ENCODE data around the gene DDX25. TPM values are rescaled to one million over a fixed set of nuclear protein-coding genes. Genes with fewer than 3 reads are reported as not detected.

DDX25 gene
- total and polyA plus RNA-seq, 2 donors: 0.80 to 1.1 TPM

- Histone ChIP-seq H3K9me3 (ENCODE audit: control insufficient read depth in 2 of 2, insufficient read depth in 1 of 2, low read length in 1 of 2) (no peaks in the 10 kb centered on the region), H3K4me3 (ENCODE audit: low read length in 2 of 2) (no peak overlapping the region), H3K4me1 (ENCODE audit: control insufficient read depth in 2 of 2, insufficient read depth in 2 of 2, low read length in 2 of 2) (no peaks in the 10 kb centered on the region), H3K36me3 (ENCODE audit: control insufficient read depth in 2 of 2, insufficient read depth in 2 of 2, low read length in 1 of 2) (no peaks in the 10 kb centered on the region), H3K27ac (ENCODE audit: low read depth in 1 of 2, low read length in 1 of 2) (no peak overlapping the region), H3K27me3 (ENCODE audit: control insufficient read depth in 2 of 2, insufficient read depth in 1 of 2, low read length in 1 of 2) (peaks cover 0 to 7% of the 10 kb centered on the region in 2 donors)
- no peak for DNase-seq (ENCODE audit: low read depth in 6 of 9, low spot score in 9 of 9)
- WGBS: 95% methylated on average over 9 of the region's 9 CpGs
These were observed 16.7 kb downstream of the DDX25 start for GRCh38 chr11:125921042-125921441.

- Histone ChIP-seq H3K4me3 (ENCODE audit: low read length in 2 of 2) (no peak overlapping the region), H3K9me3 (ENCODE audit: control insufficient read depth in 2 of 2, insufficient read depth in 1 of 2, low read length in 1 of 2) (no peaks in the 10 kb centered on the region), H3K36me3 (ENCODE audit: control insufficient read depth in 2 of 2, insufficient read depth in 2 of 2, low read length in 1 of 2) (no peaks in the 10 kb centered on the region), H3K27ac (ENCODE audit: low read depth in 1 of 2, low read length in 1 of 2) (no peak overlapping the region), H3K4me1 (ENCODE audit: control insufficient read depth in 2 of 2, insufficient read depth in 2 of 2, low read length in 2 of 2) (no peaks in the 10 kb centered on the region), H3K27me3 (ENCODE audit: control insufficient read depth in 2 of 2, insufficient read depth in 1 of 2, low read length in 1 of 2) (peaks cover 0 to 7% of the 10 kb centered on the region in 2 donors)
- 88% methylated on average over 3 of the region's 3 CpGs for WGBS
- no peak for DNase-seq (ENCODE audit: low read depth in 6 of 9, low spot score in 9 of 9)
These were observed 17.8 kb downstream of the DDX25 start for GRCh38 chr11:125922156-125922555.

- no peaks in the 10 kb centered on the region for H3K4me1 ChIP-seq (ENCODE audit: control insufficient read depth in 2 of 2, insufficient read depth in 2 of 2, low read length in 2 of 2)
- no peak overlapping the region for H3K27ac ChIP-seq (ENCODE audit: low read depth in 1 of 2, low read length in 1 of 2)
- peak in 8 of 9 donors; percentile 43 to 81 (median 59) for DNase-seq (ENCODE audit: low read depth in 6 of 9, low spot score in 9 of 9)
- H3K4me3 ChIP-seq (ENCODE audit: low read length in 2 of 2): no peak overlapping the region
- H3K27me3 ChIP-seq (ENCODE audit: control insufficient read depth in 2 of 2, insufficient read depth in 1 of 2, low read length in 1 of 2): peaks cover 0 to 5% of the 10 kb centered on the region in 2 donors
- no peaks in the 10 kb centered on the region for H3K9me3 ChIP-seq (ENCODE audit: control insufficient read depth in 2 of 2, insufficient read depth in 1 of 2, low read length in 1 of 2)
- WGBS: 13% methylated on average over 8 of the region's 8 CpGs
- H3K36me3 ChIP-seq (ENCODE audit: control insufficient read depth in 2 of 2, insufficient read depth in 2 of 2, low read length in 1 of 2): no peaks in the 10 kb centered on the region
These were observed 18.8 kb downstream of the DDX25 start for GRCh38 chr11:125923012-125923579.

GRCh38 chr11:125923633-125924032 is 19.3 kb downstream of the DDX25 start:
- Histone ChIP-seq H3K36me3 (ENCODE audit: control insufficient read depth in 2 of 2, insufficient read depth in 2 of 2, low read length in 1 of 2) (no peaks in the 10 kb centered on the region), H3K4me3 (ENCODE audit: low read length in 2 of 2) (no peak overlapping the region), H3K9me3 (ENCODE audit: control insufficient read depth in 2 of 2, insufficient read depth in 1 of 2, low read length in 1 of 2) (no peaks in the 10 kb centered on the region), H3K4me1 (ENCODE audit: control insufficient read depth in 2 of 2, insufficient read depth in 2 of 2, low read length in 2 of 2) (no peaks in the 10 kb centered on the region), H3K27me3 (ENCODE audit: control insufficient read depth in 2 of 2, insufficient read depth in 1 of 2, low read length in 1 of 2) (peaks cover 0 to 3% of the 10 kb centered on the region in 2 donors), H3K27ac (ENCODE audit: low read depth in 1 of 2, low read length in 1 of 2) (no peak overlapping the region)
- no peak for DNase-seq (ENCODE audit: low read depth in 6 of 9, low spot score in 9 of 9)
- 96% methylated on average over 8 of the region's 8 CpGs for WGBS

- H3K27ac ChIP-seq (ENCODE audit: low read depth in 1 of 2, low read length in 1 of 2): no peak overlapping the region
- H3K4me3 ChIP-seq (ENCODE audit: low read length in 2 of 2): no peak overlapping the region
- H3K4me1 ChIP-seq (ENCODE audit: control insufficient read depth in 2 of 2, insufficient read depth in 2 of 2, low read length in 2 of 2): no peaks in the 10 kb centered on the region
- no peak for DNase-seq (ENCODE audit: low read depth in 6 of 9, low spot score in 9 of 9)
- WGBS: 88% methylated on average over 9 of the region's 9 CpGs
- no peaks in the 10 kb centered on the region for H3K36me3 ChIP-seq (ENCODE audit: control insufficient read depth in 2 of 2, insufficient read depth in 2 of 2, low read length in 1 of 2)
- H3K9me3 ChIP-seq (ENCODE audit: control insufficient read depth in 2 of 2, insufficient read depth in 1 of 2, low read length in 1 of 2): no peaks in the 10 kb centered on the region
- peaks cover 0 to 5% of the 10 kb centered on the region in 2 donors for H3K27me3 ChIP-seq (ENCODE audit: control insufficient read depth in 2 of 2, insufficient read depth in 1 of 2, low read length in 1 of 2)
These were observed 20.2 kb downstream of the DDX25 start for GRCh38 chr11:125924384-125925007.

GRCh38 chr11:125925247-125925740 is 21.0 kb downstream of the DDX25 start:
- no peak overlapping the region for H3K4me3 ChIP-seq (ENCODE audit: low read length in 2 of 2)
- DNase-seq (ENCODE audit: low read depth in 6 of 9, low spot score in 9 of 9): no peak
- 88% methylated on average over 6 of the region's 6 CpGs for WGBS
- H3K4me1 ChIP-seq (ENCODE audit: control insufficient read depth in 2 of 2, insufficient read depth in 2 of 2, low read length in 2 of 2): no peaks in the 10 kb centered on the region
- peaks cover 0 to 8% of the 10 kb centered on the region in 2 donors for H3K27me3 ChIP-seq (ENCODE audit: control insufficient read depth in 2 of 2, insufficient read depth in 1 of 2, low read length in 1 of 2)
- H3K36me3 ChIP-seq (ENCODE audit: control insufficient read depth in 2 of 2, insufficient read depth in 2 of 2, low read length in 1 of 2): no peaks in the 10 kb centered on the region
- H3K9me3 ChIP-seq (ENCODE audit: control insufficient read depth in 2 of 2, insufficient read depth in 1 of 2, low read length in 1 of 2): no peaks in the 10 kb centered on the region
- no peak overlapping the region for H3K27ac ChIP-seq (ENCODE audit: low read depth in 1 of 2, low read length in 1 of 2)

- Histone ChIP-seq H3K27me3 (ENCODE audit: control insufficient read depth in 2 of 2, insufficient read depth in 1 of 2, low read length in 1 of 2) (peaks cover 0 to 8% of the 10 kb centered on the region in 2 donors), H3K4me3 (ENCODE audit: low read length in 2 of 2) (no peak overlapping the region), H3K36me3 (ENCODE audit: control insufficient read depth in 2 of 2, insufficient read depth in 2 of 2, low read length in 1 of 2) (no peaks in the 10 kb centered on the region), H3K4me1 (ENCODE audit: control insufficient read depth in 2 of 2, insufficient read depth in 2 of 2, low read length in 2 of 2) (no peaks in the 10 kb centered on the region), H3K9me3 (ENCODE audit: control insufficient read depth in 2 of 2, insufficient read depth in 1 of 2, low read length in 1 of 2) (no peaks in the 10 kb centered on the region), H3K27ac (ENCODE audit: low read depth in 1 of 2, low read length in 1 of 2) (no peak overlapping the region)
- no peak for DNase-seq (ENCODE audit: low read depth in 6 of 9, low spot score in 9 of 9)
- 89% methylated on average over 3 of the region's 3 CpGs for WGBS
These were observed 21.5 kb downstream of the DDX25 start for GRCh38 chr11:125925804-125926203.

GRCh38 chr11:125926682-125927081 is 22.4 kb downstream of the DDX25 start:
- H3K4me1 ChIP-seq (ENCODE audit: control insufficient read depth in 2 of 2, insufficient read depth in 2 of 2, low read length in 2 of 2): no peaks in the 10 kb centered on the region
- H3K27me3 ChIP-seq (ENCODE audit: control insufficient read depth in 2 of 2, insufficient read depth in 1 of 2, low read length in 1 of 2): peaks cover 0 to 8% of the 10 kb centered on the region in 2 donors
- no peak overlapping the region for H3K4me3 ChIP-seq (ENCODE audit: low read length in 2 of 2)
- no peak overlapping the region for H3K27ac ChIP-seq (ENCODE audit: low read depth in 1 of 2, low read length in 1 of 2)
- H3K36me3 ChIP-seq (ENCODE audit: control insufficient read depth in 2 of 2, insufficient read depth in 2 of 2, low read length in 1 of 2): no peaks in the 10 kb centered on the region
- DNase-seq (ENCODE audit: low read depth in 6 of 9, low spot score in 9 of 9): no peak
- H3K9me3 ChIP-seq (ENCODE audit: control insufficient read depth in 2 of 2, insufficient read depth in 1 of 2, low read length in 1 of 2): no peaks in the 10 kb centered on the region
- WGBS: 95% methylated on average over 12 of the region's 12 CpGs

- peaks cover 0 to 3% of the 10 kb centered on the region in 2 donors for H3K4me1 ChIP-seq (ENCODE audit: control insufficient read depth in 2 of 2, insufficient read depth in 2 of 2, low read length in 2 of 2)
- H3K27me3 ChIP-seq (ENCODE audit: control insufficient read depth in 2 of 2, insufficient read depth in 1 of 2, low read length in 1 of 2): peaks cover 0 to 10% of the 10 kb centered on the region in 2 donors
- DNase-seq (ENCODE audit: low read depth in 6 of 9, low spot score in 9 of 9): no peak
- H3K9me3 ChIP-seq (ENCODE audit: control insufficient read depth in 2 of 2, insufficient read depth in 1 of 2, low read length in 1 of 2): no peaks in the 10 kb centered on the region
- no peak overlapping the region for H3K4me3 ChIP-seq (ENCODE audit: low read length in 2 of 2)
- 92% methylated on average over 9 of the region's 9 CpGs for WGBS
- no peak overlapping the region for H3K27ac ChIP-seq (ENCODE audit: low read depth in 1 of 2, low read length in 1 of 2)
- H3K36me3 ChIP-seq (ENCODE audit: control insufficient read depth in 2 of 2, insufficient read depth in 2 of 2, low read length in 1 of 2): no peaks in the 10 kb centered on the region
These were observed 25.3 kb downstream of the DDX25 start for GRCh38 chr11:125929445-125930075.

Data from thymus (tissue), 11 donors.